HL-60 (cell line): ENCODE data around the gene PLXNB2.

ENCODE experiments used
- DNase-seq, 2 experiments: peaks; one replicate each; pipeline ENCODE4 v3.0.0-alpha.2; 2010 to 2020; ENCODE audit warnings: low read depth in 1 of 2, low spot score in 1 of 2
- H3K27ac ChIP-seq: fragments of 250-450 bp; sonication (Bioruptor Pico); replicated peaks from 2 replicates; pipeline ENCODE4 v1.5.1; 2020; ENCODE audit warnings: mild to moderate bottlenecking, moderate library complexity
- H3K27me3 ChIP-seq: fragments of 250-450 bp; sonication (Bioruptor Pico); 2 replicates; pipeline ENCODE4 v1.5.1; 2021; ENCODE audit warnings: mild to moderate bottlenecking, moderate library complexity; ENCODE audit not compliant: insufficient read depth, poor library complexity, severe bottlenecking
- H3K4me3 ChIP-seq: replicated peaks from 2 replicates; pipeline ENCODE4 v1.5.1; 2011; ENCODE audit warnings: mild to moderate bottlenecking, control low read depth, low read length; ENCODE audit not compliant: insufficient read depth
- CTCF ChIP-seq: IDR thresholded peaks from one replicate; pipeline ENCODE4 v1.5.1; 2011; ENCODE audit warnings: low read length, control low read depth, inconsistent platforms; ENCODE audit not compliant: insufficient read depth
- GABPA ChIP-seq: IDR thresholded peaks from 2 replicates; pipeline ENCODE4 v1.6.1; 2012; ENCODE audit warnings: low read depth
- POLR2AphosphoS5 ChIP-seq: IDR thresholded peaks from 2 replicates; pipeline ENCODE4 v1.6.1; 2012; ENCODE audit warnings: low read depth
- REST ChIP-seq: IDR thresholded peaks from 2 replicates; pipeline ENCODE4 v1.6.1; 2012; ENCODE audit warnings: low read depth; ENCODE audit not compliant: insufficient replicate concordance
- SPI1 ChIP-seq: IDR thresholded peaks from 2 replicates; pipeline ENCODE4 v1.6.1; 2012; ENCODE audit warnings: low read depth, mild to moderate bottlenecking, borderline replicate concordance

Gene PLXNB2

GRCh38 chr22:50257451-50258360 is 49.7 kb downstream of the PLXNB2 start:
- TF ChIP-seq SPI1 (no peak), CTCF (no peak), REST (no peak), GABPA (no peak), POLR2AphosphoS5 (no peak; the same call in 1 of the 2 replicates)
- H3K27ac ChIP-seq: no peak overlapping the region
- no peak overlapping the region for H3K4me3 ChIP-seq
- no peak for DNase-seq
- no peaks in the 10 kb centered on the region for H3K27me3 ChIP-seq

GRCh38 chr22:50257041-50257440 is 50.4 kb downstream of the PLXNB2 start:
- DNase-seq: no peak
- Histone ChIP-seq H3K27ac (no peak overlapping the region), H3K27me3 (no peaks in the 10 kb centered on the region), H3K4me3 (no peak overlapping the region)
- no peak for TF ChIP-seq GABPA
- TF ChIP-seq CTCF: no peak
- no peak for TF ChIP-seq SPI1
- no peak for TF ChIP-seq REST
- 0 out of 2 replicates have a peak, but pooled peaks have one; percentile 2 for TF ChIP-seq POLR2AphosphoS5

GRCh38 chr22:50256258-50256862 is 51.1 kb downstream of the PLXNB2 start:
- Histone ChIP-seq H3K27ac (no peak overlapping the region), H3K4me3 (no peak overlapping the region), H3K27me3 (no peaks in the 10 kb centered on the region)
- TF ChIP-seq CTCF (no peak), REST (no peak), POLR2AphosphoS5 (no peak), GABPA (no peak), SPI1 (no peak)
- DNase-seq: no peak
